NT2/D1 (cell line): ENCODE measurements around the gene TRAK1.

ENCODE experiments used
- SUZ12 ChIP-seq: IDR thresholded peaks from 2 replicates; pipeline ENCODE4 v1.6.1; 2011; ENCODE audit not compliant: insufficient read length, insufficient read depth; ENCODE audit errors: extremely low read depth
- YY1 ChIP-seq: IDR thresholded peaks from 2 replicates; pipeline ENCODE4 v1.6.1; 2011; ENCODE audit not compliant: insufficient read length, insufficient read depth
- ZNF274 ChIP-seq: IDR thresholded peaks from 2 replicates; pipeline ENCODE4 v1.6.1; 2011; ENCODE audit warnings: mild to moderate bottlenecking, low read depth, low read length

DNA sequence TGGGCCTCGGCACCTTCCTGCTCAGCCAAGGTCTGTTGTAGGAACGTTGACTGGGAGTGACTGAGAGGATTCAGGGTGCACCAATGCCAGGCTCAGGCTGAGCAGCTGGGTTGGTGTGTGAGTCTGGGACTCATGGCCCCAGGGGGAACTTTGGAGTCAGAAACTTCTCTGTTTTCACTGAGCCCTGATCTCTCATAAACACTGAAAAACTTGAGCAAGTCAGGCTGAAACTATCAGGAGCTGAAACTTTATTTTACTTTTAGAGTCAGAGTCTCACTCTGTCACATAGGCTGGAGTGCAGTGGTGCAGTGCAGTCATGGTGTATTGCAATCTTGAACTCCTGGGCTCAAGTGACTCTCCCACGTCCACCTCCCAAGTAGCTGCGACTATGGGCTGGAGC lies 3.0 kb downstream of the TRAK1 start:
- TF ChIP-seq ZNF274 (no peak), YY1 (no peak), SUZ12 (no peak)
